Measurements from ENCODE around the gene OAF. TPM values are rescaled to one million over a fixed set of nuclear protein-coding genes. Genes with fewer than 3 reads are reported as not detected.
A peak's percentile ranks its signal among the peaks of the same experiment; 100 is the strongest.

The OAF gene
- total RNA-seq, 1 donor from 2014 or later = 30.0 TPM

- ATAC-seq (ENCODE audit: poor library complexity) = peak; percentile 65
- intact Hi-C loops (cut with DNase I) = no loop called here
- no peak for DNase-seq
These were observed 13.5 kb upstream of the OAF start for GRCh38 chr11:120197251-120197891.

GRCh38 chr11:120197977-120198376, 12.9 kb upstream of the OAF start:
- DNase-seq = no peak
- no peak for ATAC-seq (ENCODE audit: poor library complexity)
- intact Hi-C loops (cut with DNase I) = no loop called here

GRCh38 chr11:120198403-120198786, 12.4 kb upstream of the OAF start:
- DNase-seq (no peak), ATAC-seq (ENCODE audit: poor library complexity) (no peak)
- intact Hi-C loops (cut with DNase I) = no loop called here

- ATAC-seq (ENCODE audit: poor library complexity) (peak; percentile 17), DNase-seq (no peak)
- intact Hi-C loops (cut with DNase I) = no loop called here
These were observed 11.9 kb upstream of the OAF start for GRCh38 chr11:120198787-120199469.

GRCh38 chr11:120199613-120200012, 11.2 kb upstream of the OAF start:
- no peak for ATAC-seq (ENCODE audit: poor library complexity)
- intact Hi-C loops (cut with DNase I) = no loop called here
- DNase-seq = no peak

GRCh38 chr11:120200677-120201076, 10.2 kb upstream of the OAF start:
- DNase-seq (no peak), ATAC-seq (ENCODE audit: poor library complexity) (no peak)
- intact Hi-C loops (cut with DNase I) = no loop called here

- intact Hi-C loops (cut with DNase I) = no loop called here
- DNase-seq (no peak), ATAC-seq (ENCODE audit: poor library complexity) (no peak)
These were observed 9.2 kb upstream of the OAF start for GRCh38 chr11:120201653-120202052.

GRCh38 chr11:120203626-120204025, 7.2 kb upstream of the OAF start:
- intact Hi-C loops (cut with DNase I) = no loop called here
- no peak for ATAC-seq (ENCODE audit: poor library complexity)
- DNase-seq = no peak

GRCh38 chr11:120205596-120206161, 5.2 kb upstream of the OAF start:
- DNase-seq (no peak), ATAC-seq (ENCODE audit: poor library complexity) (no peak)
- intact Hi-C loops (cut with DNase I) = no loop called here

- intact Hi-C loops (cut with DNase I) = no loop called here
These were observed 3.3 kb upstream of the OAF start for GRCh38 chr11:120207512-120207911.

GRCh38 chr11:120208001-120208441, 2.8 kb upstream of the OAF start:
- no peak for ATAC-seq (ENCODE audit: poor library complexity)
- intact Hi-C loops (cut with DNase I) = no loop called here
- no peak for DNase-seq

More at GRCh38 chr11:120207512-120207911, 3.3 kb upstream of the OAF start:
- DNase-seq (no peak), ATAC-seq (ENCODE audit: poor library complexity) (no peak)

- intact Hi-C loops (cut with DNase I) = no loop called here
- DNase-seq (no peak), ATAC-seq (ENCODE audit: poor library complexity) (peak; percentile 30)
These were observed 2.1 kb upstream of the OAF start for GRCh38 chr11:120208777-120209176.

GRCh38 chr11:120209746-120210625, 846 bp upstream of the OAF start:
- intact Hi-C loops (cut with DNase I) = no loop called here
- ATAC-seq (ENCODE audit: poor library complexity) (no peak), DNase-seq (no peak)

- ATAC-seq (ENCODE audit: poor library complexity) (no peak), DNase-seq (no peak)
- intact Hi-C loops (cut with DNase I) = no loop called here
These were observed 858 bp downstream of the OAF start for GRCh38 chr11:120211522-120212258.

- DNase-seq = no peak
- intact Hi-C loops (cut with DNase I) = no loop called here
- ATAC-seq (ENCODE audit: poor library complexity) = no peak
These were observed 1.5 kb downstream of the OAF start for GRCh38 chr11:120212259-120212878.

GRCh38 chr11:120212926-120213325, 2.1 kb downstream of the OAF start:
- DNase-seq (no peak), ATAC-seq (ENCODE audit: poor library complexity) (no peak)
- intact Hi-C loops (cut with DNase I) = no loop called here

GRCh38 chr11:120214581-120214980, 3.7 kb downstream of the OAF start:
- DNase-seq = no peak
- no peak for ATAC-seq (ENCODE audit: poor library complexity)
- intact Hi-C loops (cut with DNase I) = no loop called here

- ATAC-seq (ENCODE audit: poor library complexity) (peak; percentile 32), DNase-seq (peak; percentile 66)
- intact Hi-C loops (cut with DNase I) = loop anchor here (5.0 kb wide), 1 partner anchor 33 kb away; no protein-coding TSS in a partner anchor
These were observed 4.8 kb downstream of the OAF start for GRCh38 chr11:120215634-120216033.

All from Right ventricle myocardium superior (tissue), 1 donor.